ENCODE measurements around the gene RNASE13.

DNA sequence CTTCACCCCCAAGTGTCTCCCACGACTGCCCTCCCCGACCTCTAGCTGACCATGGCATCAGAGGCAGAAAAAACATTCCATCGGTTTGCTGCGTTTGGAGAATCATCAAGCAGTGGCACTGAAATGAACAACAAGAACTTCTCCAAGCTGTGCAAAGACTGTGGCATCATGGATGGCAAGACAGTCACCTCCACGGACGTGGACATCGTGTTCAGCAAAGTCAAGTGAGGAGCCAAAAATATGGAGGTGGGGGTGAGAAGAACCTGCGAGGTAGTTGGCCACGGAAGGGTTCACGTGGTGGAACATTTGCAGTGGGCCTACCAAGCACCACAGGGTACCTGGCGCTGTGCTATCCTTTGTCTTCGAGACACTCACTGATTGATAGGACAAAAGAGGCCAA is 4.1 kb downstream of the RNASE13 start:
- TF ChIP-seq GATA3 (IDR thresholded peaks at IDR 0.05; ENCODE audit: low read depth, low read length) = no peak
- TF ChIP-seq GATA2 (IDR thresholded peaks at IDR 0.05; ENCODE audit: low read depth, low read length) = no peak

All from SH-SY5Y (cell line).